Measurements from ENCODE around the gene PRDM2.
A peak's percentile ranks its signal among the peaks of the same experiment; 100 is the strongest.

PRDM2 gene

DNA sequence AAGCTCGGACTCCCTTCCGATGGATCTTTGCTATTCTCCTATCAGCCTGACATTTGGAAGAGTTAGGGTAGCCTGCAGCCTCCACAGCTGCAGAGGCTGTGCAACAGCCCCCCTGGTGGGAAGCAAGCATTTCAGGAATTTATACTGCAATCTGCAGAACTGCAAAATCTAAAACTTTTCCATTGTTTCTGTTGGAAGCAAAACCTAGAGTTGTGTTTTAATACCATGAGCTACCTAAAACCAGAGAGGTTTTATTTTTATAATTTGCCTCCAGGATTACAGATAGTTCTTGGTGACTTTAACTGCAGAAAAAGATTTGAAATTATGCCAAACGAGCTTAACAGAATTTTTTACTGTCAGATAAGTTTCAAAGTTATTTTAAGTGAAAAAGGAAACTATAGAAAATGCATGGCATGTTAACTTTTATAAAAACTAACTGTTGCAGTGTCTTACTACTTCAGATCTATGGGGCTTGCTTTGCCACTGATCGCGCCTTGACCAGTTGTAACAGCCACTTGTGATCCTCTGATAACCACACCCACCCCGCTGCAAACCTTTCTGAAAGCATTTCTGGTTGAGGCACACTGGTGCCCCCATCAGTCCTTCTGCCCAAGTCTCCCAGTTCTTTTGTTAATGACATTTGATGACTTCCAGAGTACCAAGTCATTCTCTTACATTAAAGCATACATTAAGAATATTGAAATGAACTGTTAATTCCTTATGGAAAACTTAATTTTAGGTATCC is 64.8 kb downstream of the PRDM2 start:
- no peak for TF ChIP-seq CTCF (IDR thresholded peaks at IDR 0.05; ENCODE audit: low read depth, low read length)

DNA sequence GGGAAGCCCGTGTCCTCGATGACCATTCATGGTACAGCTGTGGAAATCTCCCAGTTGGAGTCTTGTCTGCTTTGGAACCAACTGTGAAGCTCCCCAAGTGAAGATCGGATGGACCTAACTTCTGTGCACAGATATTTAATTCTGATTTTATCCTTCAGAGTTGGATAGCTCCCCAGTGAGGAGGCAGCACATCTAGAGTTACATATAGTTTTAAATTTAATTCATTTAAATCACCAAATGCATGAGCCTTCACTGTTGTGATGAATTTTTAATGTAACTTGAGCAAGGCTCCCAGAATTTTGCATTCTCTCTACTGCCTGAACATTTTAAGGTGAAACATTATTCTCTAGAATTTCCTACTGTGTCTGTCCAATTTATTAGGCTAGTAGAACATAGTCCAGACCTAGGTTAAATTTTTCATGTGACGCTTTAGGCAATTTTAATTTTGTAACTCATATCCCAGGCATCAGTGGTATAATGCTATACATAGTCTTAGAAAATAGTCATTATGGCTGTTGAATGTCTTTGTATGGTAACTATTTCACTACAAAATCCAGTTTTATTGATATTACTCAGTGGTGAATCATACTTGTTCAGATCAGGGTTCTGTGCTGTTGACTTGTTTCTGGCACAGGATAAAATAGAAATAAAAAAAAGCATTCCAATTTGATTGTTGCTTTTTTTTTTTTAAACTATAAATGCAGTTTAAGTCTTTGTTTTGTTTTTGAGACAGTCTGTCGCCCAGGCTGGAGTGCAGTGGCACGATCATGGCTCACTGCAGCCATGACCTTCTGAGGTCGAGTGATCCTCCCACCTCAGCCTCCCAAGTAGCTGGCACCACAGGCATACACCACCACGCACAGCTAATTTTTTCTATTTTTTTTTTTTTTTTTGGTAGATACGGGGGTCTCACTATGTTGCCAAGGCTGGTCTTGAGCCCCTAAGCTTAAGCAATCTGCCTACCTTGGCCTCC is 66.9 kb downstream of the PRDM2 start:
- no peak overlapping the region for H3K4me3 ChIP-seq (ENCODE audit: low read depth, low read length)
- no peak for TF ChIP-seq CTCF (IDR thresholded peaks at IDR 0.05; ENCODE audit: low read depth, low read length)

More for the DNA sequence above, 64.8 kb downstream of the PRDM2 start:
- H3K4me3 ChIP-seq (ENCODE audit: low read depth, low read length) = peak overlapping the region; percentile 2; the same call in 1 of the 2 replicates

DNA sequence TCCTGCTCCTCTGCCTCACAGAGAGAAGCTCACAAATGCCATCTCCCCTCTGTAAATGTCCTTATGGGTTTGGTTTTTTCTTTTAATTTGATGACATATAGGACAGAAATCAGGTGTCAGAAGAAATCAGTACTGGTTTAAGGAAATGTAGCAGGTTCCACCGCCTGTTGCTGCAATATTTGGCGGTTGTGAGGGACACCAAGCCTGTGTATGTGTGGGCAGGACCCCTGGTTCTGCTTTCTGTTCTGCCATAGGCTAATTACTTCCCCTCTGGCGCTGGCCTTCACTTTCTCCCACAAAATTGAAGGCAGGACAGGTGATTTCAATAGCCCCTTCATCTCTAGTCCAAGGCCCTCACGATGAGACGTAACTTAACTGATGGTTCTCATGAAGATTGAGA is 69.2 kb downstream of the PRDM2 start:
- TF ChIP-seq CTCF (IDR thresholded peaks at IDR 0.05; ENCODE audit: low read depth, low read length) = no peak
- H3K4me3 ChIP-seq (ENCODE audit: low read depth, low read length) = no peak overlapping the region

GRCh38 chr1:13769830-13770229 is 69.8 kb downstream of the PRDM2 start:
- no peak for TF ChIP-seq CTCF (IDR thresholded peaks at IDR 0.05; ENCODE audit: low read depth, low read length)
- no peak overlapping the region for H3K4me3 ChIP-seq (ENCODE audit: low read depth, low read length)

DNA sequence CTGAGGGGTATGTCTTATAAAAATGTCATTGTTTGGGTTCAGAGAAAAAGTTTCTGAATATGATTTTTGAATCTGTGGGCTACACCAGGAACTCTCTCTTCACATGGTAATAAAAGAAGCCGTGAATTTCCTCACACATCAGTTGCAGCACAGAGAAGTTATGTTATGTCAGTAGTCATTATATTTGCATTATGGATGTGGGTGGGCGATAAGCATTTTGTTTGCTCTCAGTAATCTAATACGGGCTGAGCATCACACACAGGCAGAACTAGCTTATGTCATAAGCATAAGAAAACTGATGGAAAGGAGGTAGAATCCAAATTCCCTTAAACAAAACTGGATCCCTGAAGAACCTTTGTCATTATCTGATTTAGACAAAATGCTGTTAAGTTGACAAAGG is 70.8 kb downstream of the PRDM2 start:
- no peak for TF ChIP-seq CTCF (IDR thresholded peaks at IDR 0.05; ENCODE audit: low read depth, low read length)

DNA sequence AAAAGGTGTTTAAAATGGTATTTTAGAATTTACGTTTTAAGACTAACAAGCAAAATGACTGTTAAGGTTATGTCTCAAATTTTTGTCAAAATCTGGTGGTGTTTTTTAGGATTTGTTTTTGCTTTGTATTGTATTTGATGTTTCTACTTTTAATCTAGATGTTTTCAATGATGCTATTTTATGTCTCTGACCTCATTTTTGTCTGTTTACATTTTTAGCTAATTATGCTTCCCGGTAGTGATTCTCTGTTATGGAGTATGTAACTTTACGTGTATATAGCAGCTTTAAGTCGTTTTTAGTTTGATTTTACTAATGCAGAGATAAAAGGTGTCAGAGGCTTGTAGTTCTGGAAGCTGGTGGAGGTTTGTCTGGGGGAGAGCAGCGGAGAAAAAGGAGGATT is 71.8 kb downstream of the PRDM2 start:
- H3K4me3 ChIP-seq (ENCODE audit: low read depth, low read length) = no peak overlapping the region
- TF ChIP-seq CTCF (IDR thresholded peaks at IDR 0.05; ENCODE audit: low read depth, low read length) = no peak

More for the DNA sequence above, 70.8 kb downstream of the PRDM2 start:
- H3K4me3 ChIP-seq (ENCODE audit: low read depth, low read length) = no peak overlapping the region

DNA sequence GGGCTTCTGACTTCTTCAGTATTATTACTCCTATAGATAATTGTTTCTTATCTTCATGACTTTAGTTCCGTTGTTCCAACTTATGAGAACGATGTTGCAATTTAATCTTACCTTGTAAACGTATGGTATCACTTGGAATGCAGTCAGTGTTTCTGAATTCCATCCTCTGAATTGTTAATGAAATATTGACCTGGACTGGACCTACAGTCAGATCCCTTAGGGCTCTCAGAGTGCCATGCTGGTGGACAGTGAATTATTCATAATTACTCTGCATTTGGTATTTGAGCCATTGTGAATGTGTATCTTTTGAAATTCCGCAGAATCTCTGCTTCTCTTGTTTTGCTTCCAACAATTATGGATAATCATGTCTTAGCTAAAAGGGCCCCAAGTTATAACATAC is 72.3 kb downstream of the PRDM2 start:
- no peak overlapping the region for H3K4me3 ChIP-seq (ENCODE audit: low read depth, low read length)
- TF ChIP-seq CTCF (IDR thresholded peaks at IDR 0.05; ENCODE audit: low read depth, low read length) = no peak

Data from WI38 (cell line).